LoVo (cell line): Measurements from ENCODE around the gene MMP28.

Experiments used
- DNase-seq: peaks from one replicate; pipeline ENCODE4 v3.0.0-alpha.2; 2016; ENCODE audit warnings: low spot score

MMP28 gene

GRCh38 chr17:35725802-35726126 lies 69.7 kb downstream of the MMP28 start:
- no peak for DNase-seq

- no peak for DNase-seq
Measured at GRCh38 chr17:35725058-35725457, 70.4 kb downstream of the MMP28 start.

- no peak for DNase-seq
Measured at GRCh38 chr17:35723735-35724134, 71.7 kb downstream of the MMP28 start.

- no peak for DNase-seq
Measured at GRCh38 chr17:35717475-35717874, 78.0 kb downstream of the MMP28 start.

GRCh38 chr17:35716897-35717465 lies 78.5 kb downstream of the MMP28 start:
- no peak for DNase-seq

GRCh38 chr17:35716173-35716572 lies 79.3 kb downstream of the MMP28 start:
- DNase-seq = no peak
